Smooth muscle cell of the brain vasculature (primary cell): ENCODE results near the gene GRAP.

Source experiments
- DNase-seq: peaks from one replicate; pipeline ENCODE4 v3.0.0-alpha.2; 2012; ENCODE audit warnings: low read depth, low spot score

GRAP gene

GRCh38 chr17:19002805-19003542 is 43.8 kb downstream of the GRAP start:
- no peak for DNase-seq

- DNase-seq: no peak
Observed at GRCh38 chr17:19001907-19002590, 44.7 kb downstream of the GRAP start.

- no peak for DNase-seq
Observed at GRCh38 chr17:19000531-19001325, 46.0 kb downstream of the GRAP start.

- DNase-seq: no peak
Observed at GRCh38 chr17:18999911-19000310, 46.8 kb downstream of the GRAP start.

- DNase-seq: no peak
Observed at GRCh38 chr17:18999394-18999793, 47.4 kb downstream of the GRAP start.

GRCh38 chr17:18997650-18998196 is 49.0 kb downstream of the GRAP start:
- no peak for DNase-seq

- no peak for DNase-seq
Observed at GRCh38 chr17:18996458-18996857, 50.3 kb downstream of the GRAP start.

- DNase-seq: no peak
Observed at GRCh38 chr17:18995220-18995619, 51.5 kb downstream of the GRAP start.

- no peak for DNase-seq
Observed at GRCh38 chr17:18994631-18995030, 52.1 kb downstream of the GRAP start.

- no peak for DNase-seq
Observed at GRCh38 chr17:18993905-18994526, 52.7 kb downstream of the GRAP start.

GRCh38 chr17:18992454-18993130 is 54.2 kb downstream of the GRAP start:
- DNase-seq: no peak

GRCh38 chr17:18991531-18992315 is 55.0 kb downstream of the GRAP start:
- DNase-seq: no peak

- no peak for DNase-seq
Observed at GRCh38 chr17:18990331-18990730, 56.4 kb downstream of the GRAP start.

GRCh38 chr17:18988546-18989173 is 58.1 kb downstream of the GRAP start:
- DNase-seq: no peak

- DNase-seq: no peak
Observed at GRCh38 chr17:18987862-18988545, 58.8 kb downstream of the GRAP start.

GRCh38 chr17:18987230-18987610 is 59.5 kb downstream of the GRAP start:
- no peak for DNase-seq

GRCh38 chr17:18986541-18987229 is 60.1 kb downstream of the GRAP start:
- DNase-seq: no peak

GRCh38 chr17:18985475-18985874 is 61.3 kb downstream of the GRAP start:
- no peak for DNase-seq
